SK-N-SH (cell line): ENCODE measurements around the gene C3orf22. TPM values are rescaled to one million over a fixed set of nuclear protein-coding genes. Genes with fewer than 3 reads are reported as not detected.

Experiments used
- CTCF ChIA-PET: fragments of 300-600, 350-600 bp; formaldehyde crosslinking; extraction: SDS; loops from one replicate; lab custom pipeline; 2021; lab: Yijun Ruan, JAX
- POLR2A ChIA-PET: fragments of 350-600 bp; sonication (Branson Sonifier 250); formaldehyde crosslinking; extraction: SDS; loops from one replicate; lab custom pipeline; 2020; ENCODE audit warnings: antibody characterized with exemption, inconsistent platforms; lab: Yijun Ruan, JAX
- DNase-seq: peaks from one replicate; pipeline ENCODE4 v3.0.0; 2012
- H2AFZ ChIP-seq: fragments of 200-600 bp; sonication (generic); 2 replicates; pipeline ENCODE4 v1.8.1; 2016; ENCODE audit warnings: antibody characterized with exemption, mild to moderate bottlenecking, low read depth
- H3F3A ChIP-seq: fragments of 200-600 bp; sonication (generic); replicated peaks from 2 replicates; pipeline ENCODE3; 2016; ENCODE audit warnings: antibody characterized with exemption, mild to moderate bottlenecking; ENCODE audit not compliant: insufficient read depth
- H3K27ac ChIP-seq, 2 experiments: fragments of 200-500 bp in 1 of 2; fragments of 200-600 bp in 1 of 2; sonication (Bioruptor generic) in 1 of 2; sonication (generic), shearing (Covaris generic) in 1 of 2; 2 replicates each; pipeline versions ENCODE4 v1.5.1 to v1.6.1; 2014 to 2016; ENCODE audit warnings: low read depth in 2 of 2, inconsistent platforms in 1 of 2, low read length in 1 of 2, mild to moderate bottlenecking in 1 of 2, mixed read lengths in 1 of 2
- H3K27me3 ChIP-seq: fragments of 200-600 bp; sonication (generic), shearing (Covaris generic); 2 replicates; pipeline ENCODE4 v1.6.1; 2016; ENCODE audit warnings: mixed run types; ENCODE audit not compliant: insufficient read depth
- H3K36me3 ChIP-seq, 2 experiments: fragments of 200-500 bp in 1 of 2; fragments of 200-600 bp in 1 of 2; sonication (Bioruptor generic) in 1 of 2; sonication (generic) in 1 of 2; replicated peaks in 1 of 2; 2 replicates each; pipeline versions ENCODE3 to v1.5.1; 2014 to 2016; ENCODE audit warnings: low read length in 1 of 2, mild to moderate bottlenecking in 1 of 2; ENCODE audit not compliant: insufficient read depth in 2 of 2, control insufficient read depth in 1 of 2
- H3K4me1 ChIP-seq, 2 experiments: fragments of 200-500 bp in 1 of 2; fragments of 200-600 bp in 1 of 2; sonication (Bioruptor generic) in 1 of 2; sonication (generic), shearing (Covaris generic) in 1 of 2; 2 replicates each; pipeline versions ENCODE4 v1.5.1 to v1.6.1; 2014 to 2016; ENCODE audit warnings: low read depth in 1 of 2, low read length in 1 of 2, mixed run types in 1 of 2; ENCODE audit not compliant: insufficient read depth in 2 of 2, control insufficient read depth in 1 of 2
- H3K4me2 ChIP-seq: fragments of 200-600 bp; sonication (generic), shearing (Covaris generic); 2 replicates; pipeline ENCODE4 v1.6.1; 2017; ENCODE audit warnings: mixed run types
- H3K4me3 ChIP-seq, 2 experiments: fragments of 200-500 bp in 1 of 2; fragments of 200-600 bp in 1 of 2; sonication (Bioruptor generic) in 1 of 2; sonication (generic), shearing (Covaris generic) in 1 of 2; 2 replicates each; pipeline versions ENCODE4 v1.5.1 to v1.8.1; 2014 to 2016; ENCODE audit warnings: low read depth in 2 of 2, inconsistent platforms in 1 of 2, low read length in 1 of 2, mild to moderate bottlenecking in 1 of 2, mixed read lengths in 1 of 2, moderate library complexity in 1 of 2
- H3K79me2 ChIP-seq: fragments of 200-600 bp; sonication (generic); 2 replicates; pipeline ENCODE4 v1.8.1; 2017; ENCODE audit warnings: mild to moderate bottlenecking; ENCODE audit not compliant: insufficient read depth
- H3K9ac ChIP-seq: fragments of 200-600 bp; sonication (generic); 2 replicates; pipeline ENCODE4 v1.6.1; 2017; ENCODE audit warnings: mixed run types
- H3K9me2 ChIP-seq: fragments of 200-600 bp; sonication (generic); 2 replicates; pipeline ENCODE4 v1.6.1; 2017; ENCODE audit warnings: mixed run types
- H3K9me3 ChIP-seq: fragments of 200-600 bp; sonication (generic); 2 replicates; pipeline ENCODE4 v1.6.1; 2017; ENCODE audit warnings: mixed run types, mild to moderate bottlenecking, moderate library complexity
- H4K20me1 ChIP-seq: fragments of 200-600 bp; sonication (generic); 2 replicates; pipeline ENCODE4 v1.6.1; 2017; ENCODE audit warnings: mild to moderate bottlenecking, mixed run types; ENCODE audit not compliant: insufficient read depth
- ELF1 ChIP-seq: IDR thresholded peaks from 2 replicates; pipeline ENCODE4 v1.4.0; 2012
- EP300 ChIP-seq, 2 experiments: IDR thresholded peaks; 2 replicates each; pipeline versions ENCODE4 v1.4.0 to v1.6.1; 2012; ENCODE audit warnings: borderline replicate concordance in 1 of 2, low read depth in 1 of 2, low read length in 1 of 2
- FOSL2 ChIP-seq: IDR thresholded peaks from 2 replicates; pipeline ENCODE4 v1.4.0; 2012; ENCODE audit warnings: low read depth, mild to moderate bottlenecking, moderate library complexity, borderline replicate concordance
- FOXM1 ChIP-seq: IDR thresholded peaks from 2 replicates; pipeline ENCODE4 v1.4.0; 2012; ENCODE audit warnings: low read depth, mild to moderate bottlenecking
- GATA2 ChIP-seq: sonication (generic); formaldehyde crosslinking; IDR thresholded peaks from 2 replicates; pipeline ENCODE4 v1.5.0; 2020; ENCODE audit warnings: mild to moderate bottlenecking, missing genetic modification reagents
- JUND ChIP-seq: IDR thresholded peaks from 2 replicates; pipeline ENCODE4 v1.4.0; 2012
- MAX ChIP-seq: IDR thresholded peaks from 2 replicates; pipeline ENCODE4 v1.4.0; 2012; ENCODE audit warnings: low read depth
- MEF2A ChIP-seq: IDR thresholded peaks from 2 replicates; pipeline ENCODE4 v1.4.0; 2012; ENCODE audit warnings: low read depth, borderline replicate concordance
- NRF1 ChIP-seq: IDR thresholded peaks from 2 replicates; pipeline ENCODE4 v1.6.1; 2012; ENCODE audit warnings: low read depth, mild to moderate bottlenecking, low read length
- POLR2AphosphoS5 ChIP-seq: IDR thresholded peaks from 2 replicates; pipeline ENCODE4 v1.6.1; 2012; ENCODE audit warnings: low read depth, low read length
- RAD21 ChIP-seq: IDR thresholded peaks from 2 replicates; pipeline ENCODE4 v1.6.1; 2012; ENCODE audit warnings: mild to moderate bottlenecking, low read length
- RFX5 ChIP-seq: IDR thresholded peaks from 2 replicates; pipeline ENCODE4 v1.6.1; 2012; ENCODE audit warnings: mild to moderate bottlenecking, improper control_type of control experiment, low read length
- RXRA ChIP-seq: IDR thresholded peaks from 2 replicates; pipeline ENCODE4 v1.4.0; 2012; ENCODE audit warnings: low read depth, mild to moderate bottlenecking, borderline replicate concordance
- SMC3 ChIP-seq: IDR thresholded peaks from 2 replicates; pipeline ENCODE4 v1.6.1; 2012; ENCODE audit warnings: low read depth, low read length, improper control_type of control experiment
- TAF1 ChIP-seq: IDR thresholded peaks from 2 replicates; pipeline ENCODE4 v1.6.1; 2012; ENCODE audit warnings: low read depth, mild to moderate bottlenecking, low read length, moderate library complexity, borderline replicate concordance
- TCF12 ChIP-seq: IDR thresholded peaks from 2 replicates; pipeline ENCODE4 v1.4.0; 2012
- TEAD4 ChIP-seq: IDR thresholded peaks from 2 replicates; pipeline ENCODE4 v1.4.0; 2012; ENCODE audit warnings: mild to moderate bottlenecking, borderline replicate concordance; ENCODE audit not compliant: insufficient read depth
- YY1 ChIP-seq: IDR thresholded peaks from 2 replicates; pipeline ENCODE4 v1.4.0; 2012; ENCODE audit warnings: low read depth, mild to moderate bottlenecking
- WGBS: methylation state at CpG from one replicate; pipeline ENCODE4 v1.1.6; 2017; ENCODE audit warnings: low lambda C conversion rate; 5-methylcytosine and 5-hydroxymethylcytosine counted together
- polyA plus RNA-seq, 3 experiments: library from polyadenylated mRNA; depleted of rRNA; stranded (reverse); fragments of >200 nt; gene quantifications; 2 replicates each; pipeline ENCODE4 v1.2.3, GENCODE V29; 2012
- TF ChIP-seq, protein P1 (sequence below): IDR thresholded peaks from 2 replicates; pipeline ENCODE4 v1.6.1; 2012; ENCODE audit warnings: mild to moderate bottlenecking, low read depth, low read length, moderate library complexity
- TF ChIP-seq, protein P2 (sequence below): fragments of 150-350 bp; IDR thresholded peaks from 2 replicates; pipeline ENCODE4 v1.6.1; 2016; ENCODE audit warnings: mild to moderate bottlenecking, low read depth, low read length
- TF ChIP-seq, protein P3 (sequence below): fragments of 150-350 bp; IDR thresholded peaks from 2 replicates; pipeline ENCODE4 v1.6.1; 2017; ENCODE audit warnings: antibody characterized with exemption, low read length, low read depth, borderline replicate concordance

Gene C3orf22
- polyA plus RNA-seq, 1 of the 3 experiments (the other 2 are of a cell fraction): not detected

- no peaks in the 10 kb centered on the region for H3F3A ChIP-seq
- CTCF ChIA-PET: interaction anchor here (1.2 kb wide), 1 partner anchor 23 kb away, joined by 3 read pairs; no protein-coding TSS in a partner anchor
- H3K27ac ChIP-seq: no peak overlapping the region
- no peaks in the 10 kb centered on the region for H3K36me3 ChIP-seq
- no peaks in the 10 kb centered on the region for H3K27me3 ChIP-seq
- no peak for DNase-seq
- no peaks in the 10 kb centered on the region for H4K20me1 ChIP-seq
- POLR2A ChIA-PET: no interaction called here
- no peak overlapping the region for H3K9ac ChIP-seq
- no peaks in the 10 kb centered on the region for H3K9me2 ChIP-seq
- TF ChIP-seq SMC3 (no peak), TCF12 (no peak), GATA2 (CRISPR knock-in tag) (no peak), NRF1 (no peak), MEF2A (no peak), FOSL2 (no peak), TAF1 (no peak)
- TF ChIP-seq, protein P1, sequence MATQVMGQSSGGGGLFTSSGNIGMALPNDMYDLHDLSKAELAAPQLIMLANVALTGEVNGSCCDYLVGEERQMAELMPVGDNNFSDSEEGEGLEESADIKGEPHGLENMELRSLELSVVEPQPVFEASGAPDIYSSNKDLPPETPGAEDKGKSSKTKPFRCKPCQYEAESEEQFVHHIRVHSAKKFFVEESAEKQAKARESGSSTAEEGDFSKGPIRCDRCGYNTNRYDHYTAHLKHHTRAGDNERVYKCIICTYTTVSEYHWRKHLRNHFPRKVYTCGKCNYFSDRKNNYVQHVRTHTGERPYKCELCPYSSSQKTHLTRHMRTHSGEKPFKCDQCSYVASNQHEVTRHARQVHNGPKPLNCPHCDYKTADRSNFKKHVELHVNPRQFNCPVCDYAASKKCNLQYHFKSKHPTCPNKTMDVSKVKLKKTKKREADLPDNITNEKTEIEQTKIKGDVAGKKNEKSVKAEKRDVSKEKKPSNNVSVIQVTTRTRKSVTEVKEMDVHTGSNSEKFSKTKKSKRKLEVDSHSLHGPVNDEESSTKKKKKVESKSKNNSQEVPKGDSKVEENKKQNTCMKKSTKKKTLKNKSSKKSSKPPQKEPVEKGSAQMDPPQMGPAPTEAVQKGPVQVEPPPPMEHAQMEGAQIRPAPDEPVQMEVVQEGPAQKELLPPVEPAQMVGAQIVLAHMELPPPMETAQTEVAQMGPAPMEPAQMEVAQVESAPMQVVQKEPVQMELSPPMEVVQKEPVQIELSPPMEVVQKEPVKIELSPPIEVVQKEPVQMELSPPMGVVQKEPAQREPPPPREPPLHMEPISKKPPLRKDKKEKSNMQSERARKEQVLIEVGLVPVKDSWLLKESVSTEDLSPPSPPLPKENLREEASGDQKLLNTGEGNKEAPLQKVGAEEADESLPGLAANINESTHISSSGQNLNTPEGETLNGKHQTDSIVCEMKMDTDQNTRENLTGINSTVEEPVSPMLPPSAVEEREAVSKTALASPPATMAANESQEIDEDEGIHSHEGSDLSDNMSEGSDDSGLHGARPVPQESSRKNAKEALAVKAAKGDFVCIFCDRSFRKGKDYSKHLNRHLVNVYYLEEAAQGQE: no peak
- TF ChIP-seq, protein P2, sequence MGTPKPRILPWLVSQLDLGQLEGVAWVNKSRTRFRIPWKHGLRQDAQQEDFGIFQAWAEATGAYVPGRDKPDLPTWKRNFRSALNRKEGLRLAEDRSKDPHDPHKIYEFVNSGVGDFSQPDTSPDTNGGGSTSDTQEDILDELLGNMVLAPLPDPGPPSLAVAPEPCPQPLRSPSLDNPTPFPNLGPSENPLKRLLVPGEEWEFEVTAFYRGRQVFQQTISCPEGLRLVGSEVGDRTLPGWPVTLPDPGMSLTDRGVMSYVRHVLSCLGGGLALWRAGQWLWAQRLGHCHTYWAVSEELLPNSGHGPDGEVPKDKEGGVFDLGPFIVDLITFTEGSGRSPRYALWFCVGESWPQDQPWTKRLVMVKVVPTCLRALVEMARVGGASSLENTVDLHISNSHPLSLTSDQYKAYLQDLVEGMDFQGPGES: no peak
- TF ChIP-seq, all 33 proteins: peak for 0
- WGBS: 30% methylated on average over 2 of the region's 6 CpGs
- H3K79me2 ChIP-seq: no peaks in the 10 kb centered on the region
- H3K9me3 ChIP-seq: no peaks in the 10 kb centered on the region
- no peak overlapping the region for H3K4me2 ChIP-seq
- no peaks in the 10 kb centered on the region; a peak in 1 of 4 replicates for H3K4me1 ChIP-seq
- H3K4me3 ChIP-seq: no peak overlapping the region
- no peak overlapping the region for H2AFZ ChIP-seq
Observed at GRCh38 chr3:126570103-126570541, 11.4 kb upstream of the C3orf22 start.

DNA sequence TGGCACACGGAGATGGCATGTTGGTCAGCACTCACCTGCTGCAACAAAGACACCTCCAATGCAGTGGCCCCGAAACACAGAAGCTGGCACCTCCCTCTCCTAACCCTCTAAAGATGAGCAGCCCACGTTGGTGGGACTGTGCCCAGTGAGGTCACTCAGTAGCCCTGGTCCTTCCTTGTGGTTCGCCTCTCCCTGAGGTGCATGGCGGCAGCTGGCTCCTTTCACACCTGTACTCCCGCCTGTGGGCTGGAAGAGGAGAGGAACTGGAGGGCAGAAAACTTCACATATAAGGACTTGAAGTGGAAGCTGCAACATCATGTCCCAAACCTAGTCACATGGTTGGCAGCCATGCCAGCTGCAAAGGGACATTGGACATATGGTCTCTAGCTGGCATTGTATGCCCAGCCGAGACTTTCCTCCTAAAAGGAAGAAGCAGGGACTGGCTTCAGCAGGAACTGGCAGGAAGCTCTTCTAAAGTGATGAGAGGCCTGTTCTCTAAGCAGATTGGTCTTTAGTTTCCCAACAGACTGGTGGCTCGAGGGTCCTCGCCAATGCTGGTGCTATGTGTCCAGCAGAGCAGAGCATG lies 10.8 kb upstream of the C3orf22 start:
- H3K36me3 ChIP-seq: no peaks in the 10 kb centered on the region
- H4K20me1 ChIP-seq: no peaks in the 10 kb centered on the region
- no peak overlapping the region for H3K4me3 ChIP-seq
- no peak overlapping the region for H2AFZ ChIP-seq
- no peaks in the 10 kb centered on the region for H3K79me2 ChIP-seq
- no peak overlapping the region for H3K27ac ChIP-seq
- H3K27me3 ChIP-seq: no peaks in the 10 kb centered on the region
- TF ChIP-seq FOXM1: no peak
- no peak for TF ChIP-seq ELF1
- TF ChIP-seq EP300 (IDR thresholded peaks at IDR 0.05; ENCODE audit: borderline replicate concordance in 1 of 2, low read depth in 1 of 2, low read length in 1 of 2): no peak
- no peak for TF ChIP-seq POLR2AphosphoS5
- TF ChIP-seq NRF1: no peak
- TF ChIP-seq RXRA: no peak
- TF ChIP-seq JUND: no peak
- TF ChIP-seq TAF1: no peak
- no peak for TF ChIP-seq YY1
- TF ChIP-seq GATA2 (CRISPR knock-in tag): no peak
- no peak for TF ChIP-seq TEAD4
- TF ChIP-seq SMC3: no peak
- no peak for TF ChIP-seq FOSL2
- TF ChIP-seq RFX5: no peak
- TF ChIP-seq, protein P3, sequence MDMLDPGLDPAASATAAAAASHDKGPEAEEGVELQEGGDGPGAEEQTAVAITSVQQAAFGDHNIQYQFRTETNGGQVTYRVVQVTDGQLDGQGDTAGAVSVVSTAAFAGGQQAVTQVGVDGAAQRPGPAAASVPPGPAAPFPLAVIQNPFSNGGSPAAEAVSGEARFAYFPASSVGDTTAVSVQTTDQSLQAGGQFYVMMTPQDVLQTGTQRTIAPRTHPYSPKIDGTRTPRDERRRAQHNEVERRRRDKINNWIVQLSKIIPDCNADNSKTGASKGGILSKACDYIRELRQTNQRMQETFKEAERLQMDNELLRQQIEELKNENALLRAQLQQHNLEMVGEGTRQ: no peak
- no peak for TF ChIP-seq MAX
- TF ChIP-seq RAD21: no peak
- TF ChIP-seq, all 33 proteins: peak for 0
- Histone ChIP-seq H3K9ac (no peak overlapping the region), H3K4me1 (no peaks in the 10 kb centered on the region; a peak in 1 of 4 replicates), H3K9me2 (no peaks in the 10 kb centered on the region), H3K9me3 (no peaks in the 10 kb centered on the region), H3K4me2 (no peak overlapping the region), H3F3A (no peaks in the 10 kb centered on the region)
- CTCF ChIA-PET: interaction anchor here (0.9 to 1.5 kb wide), 4 partner anchors 22 to 49 kb away, joined by 3 to 4 read pairs (median 3); no protein-coding TSS in a partner anchor
- DNase-seq: no peak
- 66% methylated on average over 3 of the region's 9 CpGs for WGBS
- POLR2A ChIA-PET: no interaction called here
